OCI-LY7 (cell line): ENCODE results near the gene XPR1. TPM values are rescaled to one million over a fixed set of nuclear protein-coding genes. Genes with fewer than 3 reads are reported as not detected.

Source experiments
- BruUV-seq: library from RNA; stranded (reverse); fragments of 400-500 nt; replicated peaks from 2 replicates; lab custom pipeline; 2021; lab: Mats Ljungman, UMichigan
- CTCF ChIA-PET: fragments of 300-600 bp; sonication (Branson Sonifier 250); formaldehyde crosslinking; loops from one replicate; lab custom pipeline; 2022; ENCODE audit warnings: antibody characterized with exemption; ENCODE audit not compliant: unreplicated experiment; lab: Charles Lee
- POLR2A ChIA-PET: fragments of 300-600 bp; sonication (Branson Sonifier 250); formaldehyde crosslinking; loops from one replicate; lab custom pipeline; 2022; ENCODE audit warnings: antibody characterized with exemption; lab: Charles Lee
- DNase-seq: peaks from one replicate; pipeline ENCODE4 v3.0.0-alpha.2; 2015; ENCODE audit warnings: low spot score
- H2AFZ ChIP-seq: fragments of 200-600 bp; sonication (generic), shearing (Covaris generic); 2 replicates; pipeline ENCODE4 v1.6.1; 2014; ENCODE audit warnings: mild to moderate bottlenecking, antibody characterized with exemption, low read length, moderate library complexity
- H3K27ac ChIP-seq: fragments of 200-600 bp; sonication (generic); 2 replicates; pipeline ENCODE4 v1.5.1; 2014; ENCODE audit warnings: mixed run types, low read depth, mild to moderate bottlenecking, moderate library complexity, low read length, inconsistent platforms; ENCODE audit not compliant: poor library complexity, severe bottlenecking
- H3K36me3 ChIP-seq: fragments of 200-600 bp; sonication (generic); 2 replicates; pipeline ENCODE4 v1.6.1; 2014; ENCODE audit warnings: mild to moderate bottlenecking, antibody characterized with exemption, low read length, moderate library complexity, mixed read lengths; ENCODE audit not compliant: insufficient read depth
- H3K4me1 ChIP-seq: fragments of 200-600 bp; sonication (generic); 2 replicates; pipeline ENCODE4 v1.5.1; 2014; ENCODE audit warnings: mild to moderate bottlenecking, low read length; ENCODE audit not compliant: insufficient read depth, poor library complexity, severe bottlenecking
- H3K4me2 ChIP-seq: fragments of 200-600 bp; sonication (generic); 2 replicates; pipeline ENCODE4 v1.6.1; 2014; ENCODE audit warnings: mild to moderate bottlenecking, low read length
- H3K4me3 ChIP-seq: fragments of 200-600 bp; sonication (generic); 2 replicates; pipeline ENCODE4 v1.5.1; 2014; ENCODE audit warnings: mild to moderate bottlenecking, low read depth, low read length; ENCODE audit not compliant: poor library complexity, severe bottlenecking
- H3K79me2 ChIP-seq: fragments of 200-600 bp; sonication (generic); 2 replicates; pipeline ENCODE4 v1.6.1; 2016; ENCODE audit warnings: low read depth, mild to moderate bottlenecking, low read length, moderate library complexity, mixed read lengths; ENCODE audit not compliant: insufficient read depth
- H3K9me2 ChIP-seq: fragments of 200-600 bp; sonication (generic); 2 replicates; pipeline ENCODE4 v1.6.1; 2016; ENCODE audit warnings: mild to moderate bottlenecking, low read length, mixed read lengths; ENCODE audit not compliant: insufficient read depth
- H3K9me3 ChIP-seq: fragments of 200-600 bp; sonication (generic); 2 replicates; pipeline ENCODE4 v1.6.1; 2014; ENCODE audit warnings: mild to moderate bottlenecking, mixed run types, low read length, mixed read lengths
- H4K20me1 ChIP-seq: fragments of 200-600 bp; sonication (generic); 2 replicates; pipeline ENCODE4 v1.6.1; 2014; ENCODE audit warnings: mild to moderate bottlenecking, antibody characterized with exemption, low read length, moderate library complexity, mixed read lengths; ENCODE audit not compliant: insufficient read depth
- CTCF ChIP-seq: fragments of 200-600 bp; sonication (generic); conservative IDR thresholded peaks from 2 replicates; pipeline ENCODE4 v1.5.1; 2014; ENCODE audit warnings: mild to moderate bottlenecking, antibody characterized with exemption, low read length, moderate library complexity, mixed read lengths
- EZH2phosphoT487 ChIP-seq: fragments of 200-600 bp; sonication (generic); IDR thresholded peaks from 2 replicates; pipeline ENCODE4 v1.6.1; 2018; ENCODE audit warnings: low read depth, borderline replicate concordance, mild to moderate bottlenecking, mixed run types, antibody characterized with exemption, low read length, moderate library complexity, mixed read lengths
- intact Hi-C: fragments of 100-400 bp; cut with micrococcal nuclease; formaldehyde crosslinking; loops from one replicate; pipeline ENCODE4 v1.10.0; 2022; ENCODE audit not compliant: unreplicated experiment
- total RNA-seq, 2 experiments: library from RNA; depleted of rRNA in 1 of 2; stranded (reverse); fragments of >200 nt in 1 of 2; shearing (Covaris generic) in 1 of 2; gene quantifications; 2 replicates each; pipeline ENCODE4 v1.2.3, GENCODE V29; 2014 to 2022

The XPR1 gene
- total RNA-seq, 2 experiments from 2014 or later = 8.6 to 17.2 TPM

DNA sequence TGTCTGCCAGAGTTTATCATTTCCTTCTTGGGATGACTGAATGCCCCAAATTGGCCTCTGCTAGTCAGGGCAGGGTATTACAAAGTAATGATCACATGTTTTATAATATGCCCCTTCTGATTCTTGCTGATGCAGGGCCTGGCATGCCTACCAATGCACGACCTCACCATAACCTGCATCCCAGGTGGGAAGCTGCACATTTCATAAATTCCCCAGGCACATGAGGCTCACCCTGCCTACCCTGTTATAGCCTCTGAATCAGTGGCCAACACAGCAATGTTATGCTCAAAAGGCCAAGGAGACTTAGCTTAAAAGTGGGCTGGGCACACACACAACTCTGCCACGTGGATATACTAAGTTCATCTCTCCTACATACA, 28.0 kb upstream of the XPR1 start:
- H3K4me1 ChIP-seq = no peaks in the 10 kb centered on the region
- H3K4me2 ChIP-seq = no peak overlapping the region
- no peaks in the 10 kb centered on the region for H3K79me2 ChIP-seq
- no TSS peak for BruUV-seq
- TF ChIP-seq EZH2phosphoT487 (no peak), CTCF (no peak)
- no peak overlapping the region for H2AFZ ChIP-seq
- ChIA-PET POLR2A (interaction anchor here (0.5 kb wide), 1 partner anchor 37 kb away, joined by 3 read pairs; no protein-coding TSS in a partner anchor), CTCF (no interaction called here)
- H3K36me3 ChIP-seq = no peaks in the 10 kb centered on the region
- H3K9me2 ChIP-seq = no peaks in the 10 kb centered on the region
- no peak overlapping the region for H3K27ac ChIP-seq
- no peak for DNase-seq
- no peaks in the 10 kb centered on the region for H3K9me3 ChIP-seq
- H3K4me3 ChIP-seq = no peak overlapping the region
- intact Hi-C loops = no loop called here
- H4K20me1 ChIP-seq = no peaks in the 10 kb centered on the region

GRCh38 chr1:180606155-180606554, 25.7 kb upstream of the XPR1 start:
- Histone ChIP-seq H3K36me3 (no peaks in the 10 kb centered on the region), H2AFZ (no peak overlapping the region), H3K9me2 (no peaks in the 10 kb centered on the region), H3K27ac (no peak overlapping the region), H3K4me3 (no peak overlapping the region), H3K9me3 (no peaks in the 10 kb centered on the region), H3K4me2 (no peak overlapping the region), H4K20me1 (no peaks in the 10 kb centered on the region), H3K4me1 (peaks cover 2% of the 10 kb centered on the region), H3K79me2 (no peaks in the 10 kb centered on the region)
- no TSS peak for BruUV-seq
- CTCF ChIA-PET = no interaction called here
- no peak for DNase-seq
- TF ChIP-seq EZH2phosphoT487 (no peak), CTCF (no peak)
- POLR2A ChIA-PET = no interaction called here
- intact Hi-C loops = no loop called here

GRCh38 chr1:180609643-180610555, 21.9 kb upstream of the XPR1 start:
- Histone ChIP-seq H4K20me1 (no peaks in the 10 kb centered on the region), H3K9me3 (no peaks in the 10 kb centered on the region), H3K27ac (no peak overlapping the region), H3K4me2 (no peak overlapping the region), H3K79me2 (no peaks in the 10 kb centered on the region), H3K4me3 (no peak overlapping the region), H3K9me2 (no peaks in the 10 kb centered on the region), H3K36me3 (no peaks in the 10 kb centered on the region), H3K4me1 (peaks cover 10% of the 10 kb centered on the region), H2AFZ (peak overlapping the region; percentile 94)
- DNase-seq = peak; percentile 5
- TF ChIP-seq EZH2phosphoT487 (no peak), CTCF (no peak)
- intact Hi-C loops = no loop called here
- ChIA-PET POLR2A (interaction anchor here (0.6 to 2.8 kb wide), 7 partner anchors 9 to 1410 kb away, joined by 3 to 8 read pairs (median 3); partner anchors contain the start of gene XPR1), CTCF (no interaction called here)
- no TSS peak for BruUV-seq
